Measurements from ENCODE around the gene PIK3C2G. TPM values are rescaled to one million over a fixed set of nuclear protein-coding genes. Genes with fewer than 3 reads are reported as not detected.

PIK3C2G gene
- total RNA-seq, 1 donor, result not detected

DNA sequence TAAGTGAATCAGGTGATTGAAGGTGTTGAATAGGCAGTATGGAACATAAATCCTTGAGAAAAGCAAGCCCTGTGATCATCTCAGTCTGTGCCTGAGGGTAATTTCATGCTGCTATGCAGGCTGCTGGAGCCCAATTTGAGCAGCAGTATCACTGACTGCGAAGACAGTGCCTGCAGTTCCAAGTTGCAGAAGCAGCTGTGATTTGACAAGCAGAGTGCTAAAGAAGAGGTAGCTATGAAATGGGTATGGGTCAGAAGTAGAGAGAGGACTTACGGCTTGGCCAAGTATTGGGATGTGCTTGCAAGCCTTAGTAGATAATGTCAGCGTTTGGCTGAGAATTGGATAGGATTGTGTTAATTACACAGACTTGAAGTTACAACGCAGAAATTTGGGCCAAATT, 22.5 kb downstream of the PIK3C2G start:
- no peak overlapping the region for H3K27ac ChIP-seq (ENCODE audit: low read depth, low read length)
- H3K27me3 ChIP-seq (ENCODE audit: insufficient read depth, low read length), result no peaks in the 10 kb centered on the region
- H2AFZ ChIP-seq (ENCODE audit: low read length), result no peak overlapping the region
- no peaks in the 10 kb centered on the region for H3K79me2 ChIP-seq (ENCODE audit: insufficient read depth, low read length)
- no peak overlapping the region for H3K4me3 ChIP-seq (ENCODE audit: insufficient read depth, low read length)
- TF ChIP-seq, protein P1, sequence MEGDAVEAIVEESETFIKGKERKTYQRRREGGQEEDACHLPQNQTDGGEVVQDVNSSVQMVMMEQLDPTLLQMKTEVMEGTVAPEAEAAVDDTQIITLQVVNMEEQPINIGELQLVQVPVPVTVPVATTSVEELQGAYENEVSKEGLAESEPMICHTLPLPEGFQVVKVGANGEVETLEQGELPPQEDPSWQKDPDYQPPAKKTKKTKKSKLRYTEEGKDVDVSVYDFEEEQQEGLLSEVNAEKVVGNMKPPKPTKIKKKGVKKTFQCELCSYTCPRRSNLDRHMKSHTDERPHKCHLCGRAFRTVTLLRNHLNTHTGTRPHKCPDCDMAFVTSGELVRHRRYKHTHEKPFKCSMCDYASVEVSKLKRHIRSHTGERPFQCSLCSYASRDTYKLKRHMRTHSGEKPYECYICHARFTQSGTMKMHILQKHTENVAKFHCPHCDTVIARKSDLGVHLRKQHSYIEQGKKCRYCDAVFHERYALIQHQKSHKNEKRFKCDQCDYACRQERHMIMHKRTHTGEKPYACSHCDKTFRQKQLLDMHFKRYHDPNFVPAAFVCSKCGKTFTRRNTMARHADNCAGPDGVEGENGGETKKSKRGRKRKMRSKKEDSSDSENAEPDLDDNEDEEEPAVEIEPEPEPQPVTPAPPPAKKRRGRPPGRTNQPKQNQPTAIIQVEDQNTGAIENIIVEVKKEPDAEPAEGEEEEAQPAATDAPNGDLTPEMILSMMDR (IDR thresholded peaks at IDR 0.05; ENCODE audit: extremely low read depth, low read depth, low read length), result no peak
- H4K20me1 ChIP-seq (ENCODE audit: insufficient read depth, low read length), result no peaks in the 10 kb centered on the region
- H3K9me3 ChIP-seq (ENCODE audit: low read depth, low read length), result no peaks in the 10 kb centered on the region
- DNase-seq (ENCODE audit: insufficient read length, low spot score, missing footprints), result no peak
- no peaks in the 10 kb centered on the region for H3K4me1 ChIP-seq (ENCODE audit: insufficient read depth, low read length)
- H3K36me3 ChIP-seq (ENCODE audit: insufficient read depth, low read length), result no peaks in the 10 kb centered on the region
- H3K4me2 ChIP-seq (ENCODE audit: insufficient read depth, low read length), result no peak overlapping the region

DNA sequence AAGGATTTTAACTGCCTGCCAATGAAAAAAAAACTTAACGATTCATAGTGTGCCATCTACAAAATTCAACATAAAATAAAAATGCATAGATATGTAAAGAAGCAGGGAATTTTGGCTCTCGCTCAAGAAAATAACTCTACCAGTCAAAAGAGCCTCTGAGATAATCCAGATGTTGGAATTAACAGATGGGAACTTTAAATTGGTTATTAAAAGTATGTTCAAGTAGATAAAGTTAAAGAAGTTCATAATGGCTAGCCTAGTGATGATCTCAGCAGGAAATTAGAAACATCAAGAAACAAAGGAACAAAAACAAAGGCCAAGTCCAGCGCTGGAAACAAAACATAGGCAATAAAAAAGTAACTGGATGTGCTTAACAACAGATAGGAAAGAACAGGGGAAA, 23.1 kb downstream of the PIK3C2G start:
- H4K20me1 ChIP-seq (ENCODE audit: insufficient read depth, low read length), result no peaks in the 10 kb centered on the region
- no peaks in the 10 kb centered on the region for H3K79me2 ChIP-seq (ENCODE audit: insufficient read depth, low read length)
- H3K27ac ChIP-seq (ENCODE audit: low read depth, low read length), result no peak overlapping the region
- TF ChIP-seq, protein P1 (IDR thresholded peaks at IDR 0.05; ENCODE audit: extremely low read depth, low read depth, low read length), result no peak
- no peaks in the 10 kb centered on the region for H3K4me1 ChIP-seq (ENCODE audit: insufficient read depth, low read length)
- no peak overlapping the region for H3K4me3 ChIP-seq (ENCODE audit: insufficient read depth, low read length)
- no peaks in the 10 kb centered on the region for H3K9me3 ChIP-seq (ENCODE audit: low read depth, low read length)
- H3K4me2 ChIP-seq (ENCODE audit: insufficient read depth, low read length), result no peak overlapping the region
- no peak overlapping the region for H2AFZ ChIP-seq (ENCODE audit: low read length)
- H3K27me3 ChIP-seq (ENCODE audit: insufficient read depth, low read length), result no peaks in the 10 kb centered on the region
- H3K36me3 ChIP-seq (ENCODE audit: insufficient read depth, low read length), result no peaks in the 10 kb centered on the region
- DNase-seq (ENCODE audit: insufficient read length, low spot score, missing footprints), result no peak

DNA sequence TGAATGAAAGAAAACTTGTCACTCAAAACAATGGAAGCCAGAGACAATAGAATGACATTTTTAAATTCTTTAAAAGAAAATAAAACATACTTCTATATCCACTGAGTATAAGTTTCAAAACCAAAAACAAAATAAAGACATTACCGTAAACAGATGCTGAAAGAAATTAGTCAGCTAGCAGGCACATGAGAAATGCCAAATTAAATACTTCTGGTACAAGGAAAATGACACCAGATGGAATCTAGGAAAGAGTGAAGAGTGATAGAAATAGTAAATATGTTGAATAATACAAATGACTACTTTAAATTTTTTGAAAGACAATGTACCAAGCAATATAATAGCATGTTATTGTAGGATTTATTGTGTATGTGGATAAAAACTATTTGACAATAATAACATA, 23.8 kb downstream of the PIK3C2G start:
- TF ChIP-seq, protein P1 (IDR thresholded peaks at IDR 0.05; ENCODE audit: extremely low read depth, low read depth, low read length), result no peak
- no peak overlapping the region for H3K4me2 ChIP-seq (ENCODE audit: insufficient read depth, low read length)
- H4K20me1 ChIP-seq (ENCODE audit: insufficient read depth, low read length), result no peaks in the 10 kb centered on the region
- H3K9me3 ChIP-seq (ENCODE audit: low read depth, low read length), result no peaks in the 10 kb centered on the region
- no peak overlapping the region for H3K27ac ChIP-seq (ENCODE audit: low read depth, low read length)
- DNase-seq (ENCODE audit: insufficient read length, low spot score, missing footprints), result no peak
- no peak overlapping the region for H2AFZ ChIP-seq (ENCODE audit: low read length)
- H3K4me1 ChIP-seq (ENCODE audit: insufficient read depth, low read length), result no peaks in the 10 kb centered on the region
- no peaks in the 10 kb centered on the region for H3K79me2 ChIP-seq (ENCODE audit: insufficient read depth, low read length)
- H3K36me3 ChIP-seq (ENCODE audit: insufficient read depth, low read length), result no peaks in the 10 kb centered on the region
- no peaks in the 10 kb centered on the region for H3K27me3 ChIP-seq (ENCODE audit: insufficient read depth, low read length)
- no peak overlapping the region for H3K4me3 ChIP-seq (ENCODE audit: insufficient read depth, low read length)

DNA sequence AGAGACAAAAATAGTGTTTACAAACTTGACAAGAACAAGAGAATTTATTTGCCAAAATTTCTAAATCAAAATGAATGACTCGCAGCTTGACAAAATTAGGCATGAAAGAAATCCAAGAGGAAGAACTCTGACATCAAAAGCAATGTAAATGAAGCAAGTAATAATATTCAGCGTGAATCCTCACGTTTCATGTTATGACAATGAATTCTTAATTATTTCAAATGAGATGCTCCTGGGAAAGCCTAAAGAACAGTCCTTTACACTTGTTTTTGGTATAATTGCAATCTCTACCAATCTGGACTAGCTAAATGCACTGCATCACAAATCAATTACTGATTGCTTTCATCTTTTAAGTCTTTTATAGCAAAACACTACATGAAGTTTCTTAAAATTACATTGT, 29.1 kb downstream of the PIK3C2G start:
- DNase-seq (ENCODE audit: insufficient read length, low spot score, missing footprints), result no peak
- Histone ChIP-seq H3K4me1 (ENCODE audit: insufficient read depth, low read length) (no peaks in the 10 kb centered on the region), H3K27ac (ENCODE audit: low read depth, low read length) (no peak overlapping the region), H2AFZ (ENCODE audit: low read length) (no peak overlapping the region), H3K4me3 (ENCODE audit: insufficient read depth, low read length) (no peak overlapping the region), H3K79me2 (ENCODE audit: insufficient read depth, low read length) (no peaks in the 10 kb centered on the region), H3K9me3 (ENCODE audit: low read depth, low read length) (no peaks in the 10 kb centered on the region), H3K36me3 (ENCODE audit: insufficient read depth, low read length) (no peaks in the 10 kb centered on the region), H3K27me3 (ENCODE audit: insufficient read depth, low read length) (no peaks in the 10 kb centered on the region), H3K4me2 (ENCODE audit: insufficient read depth, low read length) (no peak overlapping the region), H4K20me1 (ENCODE audit: insufficient read depth, low read length) (no peaks in the 10 kb centered on the region)
- TF ChIP-seq, protein P1 (IDR thresholded peaks at IDR 0.05; ENCODE audit: extremely low read depth, low read depth, low read length), result no peak
